RWPE2 (cell line): Measurements from ENCODE around the gene C9orf57.

Experiments used
- ATAC-seq: fragments of 200-7000 bp; cut with Tn5 transposase; 3 replicates; pipeline ENCODE4 v1.9.1; 2021; ENCODE audit warnings: low read depth
- DNase-seq: peaks from one replicate; pipeline ENCODE4 v3.0.0-alpha.2; 2020; ENCODE audit warnings: low spot score
- H3K27ac ChIP-seq: fragments of 450-650 bp; 2 replicates; pipeline ENCODE4 v1.5.1; 2017; ENCODE audit warnings: mild to moderate bottlenecking; ENCODE audit not compliant: poor library complexity, severe bottlenecking
- H3K27me3 ChIP-seq: fragments of 250-450 bp; sonication (Bioruptor Pico); 2 replicates; pipeline ENCODE4 v1.5.1; 2021; ENCODE audit warnings: mild to moderate bottlenecking, moderate library complexity; ENCODE audit not compliant: insufficient read depth, poor library complexity, severe bottlenecking
- H3K36me3 ChIP-seq: fragments of 250-450 bp; sonication (Bioruptor Pico); 2 replicates; pipeline ENCODE4 v1.5.1; 2020; ENCODE audit warnings: low read depth, mild to moderate bottlenecking, moderate library complexity
- H3K4me1 ChIP-seq: fragments of 250-450 bp; sonication (Bioruptor Pico); 2 replicates; pipeline ENCODE4 v1.5.1; 2021; ENCODE audit warnings: mild to moderate bottlenecking, moderate library complexity; ENCODE audit not compliant: insufficient read depth, poor library complexity, severe bottlenecking
- H3K4me3 ChIP-seq: fragments of 250-450 bp; sonication (Bioruptor Pico); 2 replicates; pipeline ENCODE4 v1.5.1; 2021; ENCODE audit warnings: mild to moderate bottlenecking, moderate library complexity; ENCODE audit not compliant: severe bottlenecking
- H3K9me3 ChIP-seq: fragments of 250-450 bp; sonication (Bioruptor Pico); 2 replicates; pipeline ENCODE4 v1.5.1; 2021; ENCODE audit warnings: mild to moderate bottlenecking, moderate library complexity; ENCODE audit not compliant: severe bottlenecking
- CTCF ChIP-seq: fragments of 450-650 bp; IDR thresholded peaks from one replicate; pipeline ENCODE4 v1.5.1; 2017; ENCODE audit warnings: mild to moderate bottlenecking, moderate library complexity; ENCODE audit not compliant: poor library complexity, severe bottlenecking

C9orf57 gene

GRCh38 chr9:72046630-72047456, 13.6 kb downstream of the C9orf57 start:
- Histone ChIP-seq H3K9me3 (no peaks in the 10 kb centered on the region), H3K27me3 (no peaks in the 10 kb centered on the region), H3K36me3 (no peaks in the 10 kb centered on the region), H3K4me3 (no peak overlapping the region), H3K4me1 (peaks cover 6% of the 10 kb centered on the region), H3K27ac (no peak overlapping the region)
- ATAC-seq (no peak), DNase-seq (no peak)
- TF ChIP-seq CTCF = no peak

GRCh38 chr9:72044095-72044494, 16.3 kb downstream of the C9orf57 start:
- Histone ChIP-seq H3K4me1 (peaks cover 10% of the 10 kb centered on the region), H3K27me3 (no peaks in the 10 kb centered on the region), H3K36me3 (no peaks in the 10 kb centered on the region), H3K27ac (no peak overlapping the region), H3K9me3 (no peaks in the 10 kb centered on the region), H3K4me3 (no peak overlapping the region)
- no peak for ATAC-seq
- no peak for TF ChIP-seq CTCF
- no peak for DNase-seq

GRCh38 chr9:72043576-72043975, 16.8 kb downstream of the C9orf57 start:
- no peak for TF ChIP-seq CTCF
- Histone ChIP-seq H3K27me3 (no peaks in the 10 kb centered on the region), H3K4me3 (no peak overlapping the region), H3K36me3 (no peaks in the 10 kb centered on the region), H3K27ac (no peak overlapping the region), H3K9me3 (no peaks in the 10 kb centered on the region), H3K4me1 (peaks cover 10% of the 10 kb centered on the region)
- no peak for DNase-seq
- no peak for ATAC-seq

GRCh38 chr9:72042928-72043327, 17.5 kb downstream of the C9orf57 start:
- ATAC-seq = no peak

More at GRCh38 chr9:72042928-72043327, 17.5 kb downstream of the C9orf57 start:
- no peaks in the 10 kb centered on the region for H3K36me3 ChIP-seq
- no peaks in the 10 kb centered on the region for H3K9me3 ChIP-seq
- H3K4me1 ChIP-seq = peaks cover 10% of the 10 kb centered on the region
- no peak overlapping the region for H3K4me3 ChIP-seq
- peak overlapping the region; percentile 68 for H3K27ac ChIP-seq
- no peak for TF ChIP-seq CTCF
- no peaks in the 10 kb centered on the region for H3K27me3 ChIP-seq
- no peak for DNase-seq
